ENCODE data around the gene TNIP2.
"Not testable (repeated sequence)": the region's sequence is repeated elsewhere in the genome, so short reads cannot be mapped to it uniquely, and the experiment has no call there.

The TNIP2 gene

GRCh38 chr4:2780643-2781042, 24.5 kb upstream of the TNIP2 start:
- DNase-seq = not testable (repeated sequence)

DNA sequence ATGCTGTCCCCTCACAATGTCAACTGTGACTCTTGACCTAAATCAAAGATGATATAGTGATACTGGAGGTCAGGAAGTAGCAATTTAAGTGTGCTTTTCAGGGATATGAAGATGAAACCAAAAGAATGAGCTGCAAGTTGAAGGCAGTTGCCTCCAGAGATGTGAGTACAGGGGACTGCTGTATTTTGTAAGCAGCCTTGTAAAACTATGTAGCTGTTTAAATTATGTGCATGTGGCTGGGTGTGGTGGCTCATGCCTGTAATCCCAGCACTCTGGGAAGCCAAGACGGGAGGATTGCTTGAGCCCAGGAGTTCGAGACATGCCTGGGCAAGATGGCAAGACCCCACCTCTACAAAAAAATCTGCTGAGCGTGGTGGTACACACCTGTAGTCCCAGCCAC, 15.1 kb upstream of the TNIP2 start:
- DNase-seq = no peak

DNA sequence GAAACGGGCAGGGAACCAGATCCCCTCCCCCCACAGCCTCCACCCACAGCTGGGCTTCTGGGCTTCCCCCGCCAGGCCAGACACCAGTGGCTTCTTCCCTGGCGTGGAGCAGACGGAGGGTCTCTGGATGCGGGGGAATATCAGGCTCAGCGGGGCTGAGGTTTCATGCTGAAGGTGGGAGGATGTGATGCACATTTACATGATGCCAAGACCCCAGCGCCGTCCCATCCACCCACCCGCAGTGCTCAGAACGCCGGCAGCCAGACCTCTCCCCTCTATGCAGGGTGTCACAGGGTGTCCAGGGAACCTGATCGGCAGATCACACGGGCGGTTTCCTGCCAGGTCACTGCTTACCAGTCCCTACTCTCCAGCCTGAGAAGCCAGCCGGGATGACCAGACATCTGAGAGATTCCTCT, 12.8 kb upstream of the TNIP2 start:
- no peak for DNase-seq

- no peak for DNase-seq
Measured at GRCh38 chr4:2768124-2768523, 12.0 kb upstream of the TNIP2 start.

DNA sequence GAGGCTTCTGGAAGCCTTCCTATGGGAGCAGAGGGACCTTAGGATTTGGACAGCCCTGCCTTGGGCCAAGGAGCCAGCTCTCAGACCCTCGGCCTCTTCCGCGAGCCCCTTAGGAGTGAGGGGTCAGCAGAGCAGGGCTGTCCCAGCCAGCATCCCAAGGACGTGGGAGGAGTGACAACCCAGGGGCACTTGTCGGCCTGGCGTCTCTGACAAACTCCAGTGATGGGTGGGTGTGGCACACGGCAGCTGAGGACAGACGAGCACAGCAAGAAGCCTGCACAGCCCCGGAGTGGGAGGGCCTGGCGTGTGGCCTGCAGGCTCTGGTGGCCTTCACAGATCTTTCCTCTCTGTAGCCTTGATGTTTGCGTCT, 11.6 kb upstream of the TNIP2 start:
- DNase-seq = no peak

DNA sequence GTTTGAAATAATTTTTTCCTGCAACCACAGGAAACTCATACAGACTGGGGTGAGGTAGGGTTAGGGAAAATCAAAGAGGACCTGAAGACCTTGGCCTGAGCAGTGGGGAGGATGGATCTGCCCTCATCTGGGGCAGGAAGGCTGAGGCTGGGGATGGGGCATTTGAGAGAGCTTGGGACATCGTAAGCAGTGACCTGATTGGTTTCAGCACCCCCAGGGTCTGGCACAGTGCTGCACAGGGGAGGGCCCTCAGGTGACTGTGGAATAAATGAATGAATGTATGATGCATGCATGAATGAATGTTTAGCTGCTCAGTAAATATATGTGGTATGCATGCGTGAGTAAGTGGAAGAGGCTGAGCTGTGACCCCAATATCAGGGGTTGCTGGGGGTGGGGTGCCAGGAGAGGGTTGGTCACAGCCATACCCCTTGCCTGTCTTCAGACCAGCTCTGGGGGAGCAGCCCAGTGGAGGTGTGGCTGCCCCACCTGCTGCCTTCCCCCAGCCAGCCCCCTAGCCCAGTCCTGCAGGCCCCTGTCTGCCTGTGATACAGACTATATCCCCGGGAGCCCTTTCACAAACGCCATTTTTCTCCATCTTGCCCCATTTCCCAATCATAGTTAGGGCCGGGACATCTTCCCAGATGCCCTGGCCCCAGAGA, 11.0 kb upstream of the TNIP2 start:
- DNase-seq = no peak

DNA sequence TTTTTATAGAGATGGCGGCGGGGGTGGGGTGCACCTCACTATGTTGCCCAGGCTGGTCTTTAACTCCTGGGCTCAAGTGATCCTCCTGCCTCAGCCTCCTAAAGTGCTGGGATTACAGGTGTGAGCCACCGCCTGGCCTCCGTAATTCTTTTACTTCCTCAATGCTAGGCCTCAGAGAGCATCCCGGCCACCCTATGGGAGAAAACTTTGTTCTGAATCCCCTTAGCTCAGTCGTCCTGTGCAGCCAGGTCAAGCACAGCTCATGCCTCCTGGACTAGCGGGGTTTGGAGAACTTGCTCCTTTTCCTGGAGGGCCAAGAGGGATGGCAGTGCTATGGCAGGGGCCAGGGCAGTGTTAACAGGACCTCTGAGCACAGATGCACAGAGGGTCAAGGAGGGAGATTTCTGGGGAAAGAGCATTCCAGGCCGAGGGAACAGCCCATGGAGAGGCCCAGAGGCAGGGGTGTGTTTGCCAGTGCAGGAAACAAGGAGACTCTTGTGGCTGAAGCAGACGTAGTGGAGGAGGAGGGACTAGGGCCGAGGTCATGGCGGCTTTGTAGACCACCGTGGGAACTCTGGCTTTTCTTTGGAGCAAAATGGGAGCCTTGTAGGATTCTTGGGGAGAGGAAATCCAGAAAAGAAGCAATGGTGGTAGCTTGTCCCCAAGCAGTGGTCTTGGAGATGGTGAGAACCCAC, 9.8 kb upstream of the TNIP2 start:
- DNase-seq = no peak

DNA sequence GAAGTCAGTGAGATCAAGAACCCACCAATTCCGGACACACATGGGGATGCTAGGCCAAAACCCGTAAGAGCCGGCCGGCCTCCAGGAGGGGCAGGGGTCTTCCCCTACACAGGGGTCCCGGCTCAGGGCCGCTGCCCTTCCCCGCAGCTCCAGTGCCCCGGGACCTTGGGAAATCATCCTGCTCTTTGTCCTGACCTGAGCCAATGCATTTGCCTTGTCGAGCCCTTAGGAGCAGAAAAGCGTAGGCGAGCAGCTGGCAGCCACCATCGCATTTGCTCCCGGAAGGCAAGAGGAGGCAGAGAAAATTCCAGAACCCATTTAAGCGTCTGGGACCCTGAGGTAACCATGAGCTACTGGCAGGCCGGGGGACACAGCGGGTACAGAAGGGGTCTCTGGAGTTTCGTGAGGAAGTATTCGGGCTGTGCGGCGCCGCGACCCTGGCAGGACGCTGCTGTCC, 7.4 kb upstream of the TNIP2 start:
- DNase-seq = peak in 1 of 58 donors; percentile 33

DNA sequence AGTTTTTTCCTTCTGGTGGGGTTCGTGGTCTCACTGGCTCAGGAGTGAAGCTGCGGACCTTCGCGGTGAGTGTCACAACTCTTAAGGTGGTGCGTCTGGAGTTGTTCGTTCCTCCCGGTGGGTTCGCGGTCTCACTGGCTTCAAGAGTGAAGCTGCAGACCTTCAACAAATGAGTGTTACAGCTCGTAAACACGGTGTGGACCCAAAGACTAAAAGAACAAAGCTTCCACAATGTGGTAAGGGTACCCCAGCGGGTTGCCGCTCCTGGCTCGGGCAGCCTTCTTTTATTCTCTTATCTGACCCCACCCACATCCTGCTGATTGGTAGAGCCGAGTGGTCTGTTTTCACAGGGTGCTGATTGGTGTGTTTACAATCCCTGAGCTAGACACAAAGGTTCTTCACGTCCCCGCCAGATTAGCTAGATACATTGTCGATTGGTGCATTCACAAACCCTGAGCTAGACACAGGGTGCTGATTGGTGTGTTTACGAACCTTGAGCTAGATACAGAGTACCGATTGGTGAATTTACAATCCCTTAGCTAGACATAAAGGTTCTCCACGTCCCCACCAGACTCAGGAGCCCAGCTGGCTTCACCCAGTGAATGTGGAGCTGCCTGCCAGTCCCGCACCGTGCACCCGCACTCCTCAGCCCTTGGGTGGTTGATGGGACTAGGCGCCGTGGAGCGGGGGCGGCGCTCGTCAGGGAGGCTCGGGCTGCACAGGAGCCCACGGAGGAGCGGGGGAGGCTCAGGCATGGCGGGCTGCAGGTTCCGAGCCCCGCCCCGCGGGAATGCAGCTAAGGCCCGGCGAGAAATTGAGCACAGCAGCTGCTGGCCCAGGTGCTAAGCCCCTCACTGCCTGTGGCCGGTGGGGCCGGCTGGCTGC, 6.6 kb upstream of the TNIP2 start:
- not testable (repeated sequence) for DNase-seq

GRCh38 chr4:2762048-2762447, 5.9 kb upstream of the TNIP2 start:
- no peak for DNase-seq

DNA sequence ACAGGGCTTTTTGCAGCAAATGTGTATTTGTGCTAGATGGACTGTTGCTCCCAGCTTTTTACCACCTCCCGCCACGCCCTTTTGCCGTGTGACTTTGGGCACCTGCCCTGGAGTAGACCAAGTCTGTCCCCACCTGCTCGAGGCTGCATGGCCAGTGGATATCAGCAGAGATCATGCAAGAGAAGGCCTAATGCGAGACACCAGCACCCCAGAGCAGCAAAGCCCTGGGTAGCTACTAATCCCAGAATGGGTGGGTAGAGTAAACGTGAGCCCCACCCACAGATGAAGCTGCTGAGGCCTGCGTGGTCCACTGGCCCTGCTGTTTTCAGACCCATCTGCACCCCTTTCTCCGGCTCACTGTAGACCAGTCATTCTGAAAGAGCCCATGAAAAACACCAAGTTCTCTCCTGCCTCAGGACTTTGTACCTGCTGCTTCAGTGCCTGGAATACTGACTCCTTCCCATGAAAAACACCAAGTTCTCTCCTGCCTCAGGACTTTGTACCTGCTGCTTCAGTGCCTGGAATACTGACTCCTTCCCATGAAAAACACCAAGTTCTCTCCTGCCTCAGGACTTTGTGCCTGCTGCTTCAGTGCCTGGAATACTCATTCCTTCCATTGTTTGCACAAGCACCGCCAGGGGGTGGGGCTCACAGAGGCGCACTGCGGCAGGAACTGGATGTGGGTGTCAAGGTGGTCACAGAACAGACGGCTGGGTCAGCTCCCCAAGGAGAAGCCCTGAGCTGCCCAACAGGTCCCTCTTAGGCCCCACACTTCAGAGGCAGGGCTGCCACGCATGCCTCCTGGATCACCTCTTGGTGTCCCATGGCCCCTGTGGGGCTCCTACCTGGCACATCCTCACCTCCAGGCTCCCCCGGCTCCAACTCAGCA, 5.1 kb upstream of the TNIP2 start:
- DNase-seq = no peak

DNA sequence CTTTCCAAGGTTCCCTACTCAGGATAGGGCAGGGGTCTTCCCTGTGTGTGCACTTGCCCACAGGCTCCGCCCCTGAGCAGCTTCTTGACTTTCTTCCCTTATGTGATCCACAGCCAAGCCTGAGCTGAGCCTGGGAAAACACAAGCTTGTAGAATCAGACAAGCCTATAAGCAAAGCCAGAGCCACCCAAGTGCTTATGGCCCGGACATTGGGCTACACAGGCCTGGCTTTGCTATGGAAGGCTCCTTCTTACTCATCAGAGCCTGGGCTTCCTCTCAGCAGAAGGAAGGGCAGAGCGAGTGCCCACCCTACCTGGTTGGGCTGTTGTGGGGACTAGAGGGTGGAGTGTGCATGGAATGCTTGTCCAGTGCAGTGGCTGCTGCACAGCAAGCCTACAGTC, 1.3 kb upstream of the TNIP2 start:
- no peak for DNase-seq

DNA sequence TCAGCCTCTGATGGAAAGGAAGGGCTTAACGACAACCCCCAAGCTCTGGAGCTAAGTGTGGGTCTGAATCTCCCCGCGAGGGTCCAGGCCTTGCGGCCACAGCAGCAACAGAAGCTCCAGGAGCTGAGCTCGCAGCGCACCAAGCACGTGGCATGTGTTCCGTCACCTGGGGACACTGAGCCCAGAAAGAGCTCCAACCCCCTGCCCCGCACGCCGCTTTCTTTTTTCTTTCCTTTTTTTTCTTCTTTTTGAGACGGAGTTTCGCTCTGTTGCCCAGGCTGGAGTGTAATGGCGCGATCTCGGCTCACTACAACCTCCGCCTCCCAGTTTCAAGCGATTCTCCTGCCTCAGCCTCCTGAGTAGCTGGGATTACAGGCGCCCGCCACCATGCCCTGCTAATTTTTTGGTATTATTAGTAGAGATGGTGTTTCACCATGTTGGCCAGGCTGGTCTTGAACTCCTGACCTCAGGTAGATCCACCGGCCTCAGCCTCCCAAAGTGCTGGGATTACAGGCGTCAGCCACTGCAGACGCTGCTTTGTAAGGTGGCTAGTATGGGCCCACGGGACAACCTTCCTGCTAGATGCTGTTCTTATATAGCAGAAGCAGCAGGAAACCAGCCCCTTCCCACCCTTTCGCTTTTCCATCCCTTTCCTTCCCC, 685 bp upstream of the TNIP2 start:
- no peak for DNase-seq

DNA sequence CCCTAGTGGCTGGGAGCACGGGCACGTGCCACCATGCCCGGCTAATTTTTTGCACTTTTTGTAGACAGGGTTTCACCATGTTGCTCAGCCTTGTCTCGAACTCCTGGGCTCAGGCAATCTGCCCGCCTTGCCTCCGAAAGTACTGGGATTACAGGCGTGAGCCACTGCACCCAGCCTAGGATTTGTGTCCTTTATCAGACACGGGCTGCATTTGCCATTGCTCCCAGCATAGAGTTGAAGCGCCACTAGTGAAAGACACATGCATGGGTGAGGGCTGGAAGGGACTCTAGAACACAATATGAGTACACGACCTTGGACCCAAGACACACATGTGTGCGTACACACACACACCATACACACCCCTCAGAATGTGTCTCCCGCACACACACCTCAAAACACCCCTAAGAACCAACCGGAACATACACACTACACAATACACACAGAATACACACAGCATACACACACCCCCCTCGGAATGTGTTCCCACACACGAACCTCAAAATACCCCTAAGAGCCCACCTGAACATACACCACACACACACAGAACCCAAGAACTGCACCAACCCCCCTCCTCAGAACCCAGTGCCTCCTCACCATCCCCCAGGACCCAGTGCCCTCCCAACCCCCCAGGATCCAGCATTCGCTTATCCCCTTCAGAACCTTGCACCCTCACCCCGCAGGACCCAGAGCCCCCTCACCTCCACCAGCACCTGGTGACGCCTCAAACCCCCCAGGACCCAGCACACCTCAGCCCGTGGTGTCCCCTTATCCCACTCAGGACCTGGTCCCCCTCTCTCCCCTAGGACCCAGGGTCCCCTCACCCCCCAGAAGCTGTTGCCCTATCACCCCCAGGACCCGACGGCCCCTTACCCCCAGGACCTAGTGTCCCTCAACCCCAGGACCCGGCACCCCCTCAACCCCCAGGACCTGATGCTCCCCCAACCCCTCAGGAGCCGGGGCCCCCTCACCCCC, 1.0 kb downstream of the TNIP2 start:
- DNase-seq = peak in 1 of 58 donors; percentile 12

DNA sequence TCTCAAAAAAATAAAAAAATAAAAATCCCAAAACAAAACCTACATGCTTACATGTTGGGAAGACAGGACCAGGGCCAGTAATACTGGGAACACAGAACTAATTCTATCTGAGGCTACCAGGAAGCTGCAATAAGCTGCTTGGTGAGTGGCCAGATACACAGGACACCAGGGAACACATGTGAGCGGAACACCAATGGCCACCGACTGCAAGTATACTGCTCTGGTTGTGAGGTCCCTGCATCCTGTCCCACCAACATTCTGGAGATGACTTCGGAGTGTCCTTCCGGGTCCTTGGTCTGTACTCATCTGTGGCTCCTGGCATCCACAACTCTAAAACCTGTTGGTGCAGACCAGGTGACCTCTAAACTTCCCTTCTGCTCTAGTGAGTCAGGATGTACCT, 2.7 kb downstream of the TNIP2 start:
- no peak for DNase-seq

GRCh38 chr4:2750719-2751605, 5.2 kb downstream of the TNIP2 start:
- no peak for DNase-seq

DNA sequence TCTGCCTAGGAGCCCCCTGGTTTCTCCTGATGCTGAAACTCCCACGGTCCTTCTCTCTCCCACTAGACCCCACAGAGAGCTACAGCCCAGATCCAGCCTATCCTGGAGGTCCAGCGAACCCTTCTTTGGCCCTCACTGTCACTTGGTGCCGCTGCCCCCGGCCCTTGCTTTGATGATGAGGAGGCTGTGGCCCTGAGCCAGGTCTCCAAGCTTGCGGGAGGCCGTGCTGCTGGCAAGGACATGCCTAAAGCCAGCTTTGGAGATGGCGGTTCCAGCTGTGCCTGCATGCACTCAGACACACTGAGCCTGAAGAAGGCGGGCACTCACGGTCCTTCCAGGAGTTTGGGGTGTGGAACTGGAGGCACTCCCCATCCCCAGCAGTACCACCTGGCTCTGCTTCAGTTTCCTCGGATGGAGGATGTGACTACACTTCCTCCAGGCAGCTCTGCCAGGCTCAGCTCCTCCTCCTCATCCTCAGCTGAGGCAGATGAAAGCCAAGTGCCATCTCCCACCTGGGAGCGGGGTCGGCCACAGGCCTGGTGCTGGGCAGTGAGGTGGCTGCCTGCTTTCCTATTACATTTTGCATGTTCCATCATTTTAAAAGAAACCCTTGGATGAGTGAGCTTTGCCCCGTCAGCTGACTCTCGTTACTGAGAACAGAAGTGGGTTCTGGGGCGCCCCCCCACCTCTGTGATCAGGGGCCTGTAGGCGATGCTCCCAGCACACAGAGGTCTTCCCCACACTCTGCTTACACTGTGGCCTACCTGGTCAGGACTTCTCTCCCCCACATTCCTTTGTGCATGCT, 9.0 kb downstream of the TNIP2 start:
- no peak for DNase-seq

Measured in anterior cingulate cortex (tissue), 58 donors.